Lung (tissue), 16 donors: ENCODE data around the gene CCL3. TPM values are rescaled to one million over a fixed set of nuclear protein-coding genes. Genes with fewer than 3 reads are reported as not detected.

ENCODE experiments used
- ATAC-seq: fragments of 200-7000 bp; cut with Tn5 transposase; one replicate; pipeline ENCODE4 v1.9.1; 2020; ENCODE audit warnings: moderate number of reproducible peaks; ENCODE audit not compliant: insufficient read depth, low FRiP score
- DNase-seq, 3 donors: peaks; one replicate each; pipeline ENCODE4 v3.0.0-alpha.2; 2013 to 2017
- H3K27ac ChIP-seq, 2 donors: one replicate each; pipeline ENCODE4 v1.5.1; 2013; ENCODE audit warnings: mild to moderate bottlenecking in 2 of 2, moderate library complexity in 2 of 2, control low read depth in 1 of 2, inconsistent platforms in 1 of 2, low read depth in 1 of 2, low read length in 1 of 2
- H3K27me3 ChIP-seq, 3 donors: one replicate each; pipeline ENCODE4 v1.5.1; 2013; ENCODE audit warnings: low read length in 2 of 3; ENCODE audit not compliant: control insufficient read depth in 3 of 3, insufficient read depth in 3 of 3
- H3K36me3 ChIP-seq, 4 donors: one replicate each; pipeline ENCODE4 v1.5.1; 2013; ENCODE audit warnings: low read length in 4 of 4, mild to moderate bottlenecking in 1 of 4, moderate library complexity in 1 of 4; ENCODE audit not compliant: control insufficient read depth in 4 of 4, insufficient read depth in 4 of 4
- H3K4me1 ChIP-seq, 5 donors: one replicate each; pipeline ENCODE4 v1.5.1; 2013; ENCODE audit warnings: low read length in 5 of 5, mild to moderate bottlenecking in 2 of 5, moderate library complexity in 1 of 5; ENCODE audit not compliant: control insufficient read depth in 5 of 5, insufficient read depth in 5 of 5
- H3K4me3 ChIP-seq: one replicate; pipeline ENCODE4 v1.5.1; 2013; ENCODE audit warnings: mild to moderate bottlenecking, control low read depth, moderate library complexity
- H3K9ac ChIP-seq, 2 donors: one replicate each; pipeline ENCODE4 v1.5.1; 2013; ENCODE audit warnings: low read length in 2 of 2, control low read depth in 1 of 2; ENCODE audit not compliant: insufficient read depth in 1 of 2
- H3K9me3 ChIP-seq, 4 donors: one replicate each; pipeline ENCODE4 v1.5.1; 2013; ENCODE audit warnings: low read length in 3 of 4, mild to moderate bottlenecking in 1 of 4, moderate library complexity in 1 of 4; ENCODE audit not compliant: control insufficient read depth in 4 of 4, insufficient read depth in 3 of 4
- WGBS, 2 donors: extraction: QIAGEN DNeasy Blood & Tissue Kit; methylation state at CpG; one replicate each; pipeline ENCODE4 v1.1.7; 2013; 5-methylcytosine and 5-hydroxymethylcytosine counted together
- long read RNA-seq, 5 donors: transcript quantifications; one replicate each; lab custom pipeline, GENCODE V29; 2026
- polyA plus RNA-seq, 2 donors: library from polyadenylated mRNA; stranded (reverse); fragments of 200-250 nt; gene quantifications; one replicate each; pipeline ENCODE4 v1.2.1, GENCODE V29; 2013
- total RNA-seq, 2 donors: library from RNA; depleted of rRNA in 1 of 2; stranded (reverse); fragments of >200 nt in 1 of 2; gene quantifications; one replicate each; pipeline ENCODE4 v1.2.1, GENCODE V29; 2014 to 2021
- TF ChIP-seq, protein P1 (sequence below): IDR thresholded peaks from 2 replicates; pipeline ENCODE4 v1.5.1; 2012; ENCODE audit warnings: mild to moderate bottlenecking; ENCODE audit errors: control extremely low read depth, extremely low read depth
- donor health status: control.
- donor health status: control.
- donor health status: Bipolar disorder and iron deficiency.
- donor health status: healthy.
- donor health status: DM: yes; HTN: yes; CAD: no.

Gene CCL3
- total RNA-seq, result 10 to 100 TPM; 16.3 to 31.6 TPM
- 100 to 1,000 TPM in 1 of 2 donors, 1 to 10 TPM in 1; 7.8 to 526 TPM for polyA plus RNA-seq
- long read RNA-seq, donor 1, transcript CCL3-204 (3 exons, 778 nt), result major isoform, 6 of 6 reads
- long read RNA-seq, donor 1, partial matches to known transcripts, result 0 of 6 reads
- long read RNA-seq, donor 1, other reads (novel, unspliced or antisense), result 0 of 6 reads
- long read RNA-seq, donor 2, partial matches to known transcripts, result 0 of 3 reads
- long read RNA-seq, donor 2, other reads (novel, unspliced or antisense), result 0 of 3 reads
- long read RNA-seq, donor 3, partial matches to known transcripts, result 0 of 3 reads
- long read RNA-seq, donor 3, other reads (novel, unspliced or antisense), result 0 of 3 reads
- long read RNA-seq, donor 4, partial matches to known transcripts, result 0 of 1 reads
- long read RNA-seq, donor 4, other reads (novel, unspliced or antisense), result 0 of 1 reads
- long read RNA-seq, donor 5, partial matches to known transcripts, result 0 of 4 reads
- long read RNA-seq, donor 5, other reads (novel, unspliced or antisense), result 0 of 4 reads

DNA sequence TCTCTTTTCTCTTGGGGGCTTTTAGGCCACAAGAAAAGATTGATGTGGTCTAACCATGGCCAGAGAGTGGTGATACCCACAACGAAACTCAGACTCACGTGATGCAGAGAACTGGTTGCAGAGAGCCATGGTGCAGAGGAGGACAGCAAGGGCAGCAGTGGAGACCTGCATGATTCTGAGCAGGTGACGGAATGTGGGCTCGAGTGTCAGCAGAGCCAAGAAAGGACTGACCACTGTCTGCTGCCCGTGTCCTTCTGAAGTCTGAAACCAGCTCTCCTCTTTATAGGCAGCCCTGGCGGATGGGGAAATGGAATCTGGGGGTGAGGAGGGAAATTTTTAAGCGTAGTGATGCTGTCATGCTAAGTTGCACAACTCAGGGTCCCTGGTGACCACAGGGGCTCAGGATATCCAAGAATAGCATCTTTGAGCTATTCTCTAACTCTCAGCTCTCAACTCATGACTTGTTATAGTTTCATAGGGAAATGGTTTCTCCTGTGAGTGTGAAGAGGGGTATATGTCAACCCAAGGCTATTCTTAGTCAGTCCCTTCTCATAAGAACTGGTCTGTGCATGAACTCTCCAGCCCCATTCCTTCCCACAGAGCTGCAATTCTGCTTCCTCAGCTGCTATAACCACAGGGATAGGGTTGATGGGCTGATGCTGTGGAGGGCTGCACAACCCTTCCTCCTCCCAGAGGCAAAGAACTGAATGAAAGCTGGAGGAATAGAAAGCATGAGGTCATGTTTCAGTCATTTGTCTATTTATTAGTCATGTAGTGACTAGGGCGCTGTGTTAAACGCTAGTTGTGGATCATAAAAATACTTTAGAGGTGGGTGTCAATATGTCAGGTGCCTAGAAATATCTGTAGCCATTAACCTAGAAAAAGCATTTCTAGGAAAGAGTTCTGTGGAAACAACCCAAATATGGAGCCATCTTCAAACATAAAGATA, at the start of gene CCL3:
Gene CCL3 (minus strand): TSS at position 256 of the 949 bp plus-strand sequence. CDS start 85 bp downstream, at position 171.
- TF ChIP-seq, protein P1, sequence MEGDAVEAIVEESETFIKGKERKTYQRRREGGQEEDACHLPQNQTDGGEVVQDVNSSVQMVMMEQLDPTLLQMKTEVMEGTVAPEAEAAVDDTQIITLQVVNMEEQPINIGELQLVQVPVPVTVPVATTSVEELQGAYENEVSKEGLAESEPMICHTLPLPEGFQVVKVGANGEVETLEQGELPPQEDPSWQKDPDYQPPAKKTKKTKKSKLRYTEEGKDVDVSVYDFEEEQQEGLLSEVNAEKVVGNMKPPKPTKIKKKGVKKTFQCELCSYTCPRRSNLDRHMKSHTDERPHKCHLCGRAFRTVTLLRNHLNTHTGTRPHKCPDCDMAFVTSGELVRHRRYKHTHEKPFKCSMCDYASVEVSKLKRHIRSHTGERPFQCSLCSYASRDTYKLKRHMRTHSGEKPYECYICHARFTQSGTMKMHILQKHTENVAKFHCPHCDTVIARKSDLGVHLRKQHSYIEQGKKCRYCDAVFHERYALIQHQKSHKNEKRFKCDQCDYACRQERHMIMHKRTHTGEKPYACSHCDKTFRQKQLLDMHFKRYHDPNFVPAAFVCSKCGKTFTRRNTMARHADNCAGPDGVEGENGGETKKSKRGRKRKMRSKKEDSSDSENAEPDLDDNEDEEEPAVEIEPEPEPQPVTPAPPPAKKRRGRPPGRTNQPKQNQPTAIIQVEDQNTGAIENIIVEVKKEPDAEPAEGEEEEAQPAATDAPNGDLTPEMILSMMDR, result no peak
- WGBS, 2 donors, result 62 to 64% methylated on average over 9 of the region's 9 CpGs

DNA sequence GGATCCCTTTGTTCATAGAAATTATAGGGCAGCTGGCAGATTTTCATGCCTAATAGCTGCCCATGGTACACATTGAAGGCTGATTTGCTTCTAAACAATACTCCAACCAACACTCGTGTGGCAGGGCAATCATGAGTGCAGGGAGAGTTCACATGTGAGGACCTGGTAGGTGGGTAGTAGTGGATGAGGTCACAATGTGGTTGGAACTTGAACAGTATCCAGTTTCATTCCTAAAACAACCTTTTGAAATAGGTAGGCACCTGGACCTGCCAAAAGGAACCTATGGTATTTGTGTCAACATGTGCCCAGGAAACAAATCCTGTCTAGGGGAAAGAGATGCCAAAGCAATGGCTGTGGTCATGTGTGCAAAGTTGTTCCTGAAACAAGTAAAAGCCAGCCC, 46.5 kb upstream of the CCL3 start:
- no peaks in the 10 kb centered on the region for H3K9me3 ChIP-seq
- no peak for ATAC-seq
- DNase-seq, result peak in 1 of 3 donors; percentile 10
- H3K4me1 ChIP-seq, result peaks cover 0 to 5% (median 0%) of the 10 kb centered on the region in 5 donors
- TF ChIP-seq, protein P1, result no peak
- no peak overlapping the region for H3K9ac ChIP-seq
- 66 to 71% methylated on average over 1 of the region's 1 CpG for WGBS, 2 donors
- H3K27ac ChIP-seq, result no peak overlapping the region
- H3K36me3 ChIP-seq, result no peaks in the 10 kb centered on the region
- no peak overlapping the region for H3K4me3 ChIP-seq
- H3K27me3 ChIP-seq, result no peaks in the 10 kb centered on the region

More for the DNA sequence above, at the start of gene CCL3:
- H3K4me3 ChIP-seq, result no peak within 1 kb of the TSS
- peaks cover 0 to 2% (median 0%) of the 10 kb centered on the region in 3 donors for H3K27me3 ChIP-seq
- DNase-seq (peak in 2 of 3 donors; percentile 15 to 38), ATAC-seq (no peak)
- H3K4me1 ChIP-seq, result peaks cover 0 to 8% (median 2%) of the 10 kb centered on the region in 5 donors
- no peaks in the 10 kb centered on the region for H3K9me3 ChIP-seq
- no peak within 1 kb of the TSS for H3K9ac ChIP-seq
- no peaks in the 10 kb centered on the region for H3K36me3 ChIP-seq
- H3K27ac ChIP-seq, result no peak within 1 kb of the TSS

DNA sequence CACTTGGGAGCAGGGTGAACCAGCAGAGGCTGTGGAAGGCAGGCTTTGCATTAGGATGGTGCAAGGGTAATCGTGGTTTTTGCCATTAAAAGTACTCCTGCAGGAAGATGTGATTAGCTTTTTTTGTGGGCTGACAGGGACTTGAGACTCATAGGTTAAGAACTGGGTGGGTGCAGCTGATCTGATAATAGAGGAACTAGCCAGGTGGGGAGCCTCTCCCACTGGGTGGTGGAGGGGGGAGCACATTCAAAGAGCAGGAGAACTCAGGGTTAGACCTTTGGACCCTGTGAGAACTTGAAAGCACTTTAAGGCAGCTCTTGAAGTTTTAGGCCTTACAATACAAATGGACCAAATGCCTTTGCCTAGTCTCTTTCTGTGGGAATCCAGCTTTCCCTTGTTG, 46.1 kb upstream of the CCL3 start:
- no peaks in the 10 kb centered on the region for H3K9me3 ChIP-seq
- no peak overlapping the region for H3K4me3 ChIP-seq
- H3K27me3 ChIP-seq, result no peaks in the 10 kb centered on the region
- no peaks in the 10 kb centered on the region for H3K36me3 ChIP-seq
- TF ChIP-seq, protein P1, result no peak
- DNase-seq, result no peak
- ATAC-seq, result no peak
- no peak overlapping the region for H3K9ac ChIP-seq
- H3K4me1 ChIP-seq, result peaks cover 0 to 5% (median 0%) of the 10 kb centered on the region in 5 donors
- no peak overlapping the region for H3K27ac ChIP-seq
- WGBS, 2 donors, result 59 to 65% methylated on average over 1 of the region's 1 CpG
